GM12892 (cell line): ENCODE measurements around the gene CSNK1G2.
"Not testable (repeated sequence)": the region's sequence is repeated elsewhere in the genome, so short reads cannot be mapped to it uniquely, and the experiment has no call there.

Source experiments
- DNase-seq: peaks from one replicate; pipeline ENCODE4 v3.0.0; 2011; ENCODE audit not compliant: insufficient read length
- FAIRE-seq: peaks from 2 replicates; lab custom pipeline; 2011; peaks lifted over from hg19 to GRCh38; lab: Jason Lieb, UNC
- POLR2A ChIP-seq: IDR thresholded peaks from 2 replicates; pipeline ENCODE4 v1.6.1; 2011; ENCODE audit warnings: low read depth, low read length, control low read depth
- POLR2AphosphoS5 ChIP-seq: IDR thresholded peaks from 2 replicates; pipeline ENCODE4 v1.6.1; 2011; ENCODE audit warnings: low read depth, low read length, control low read depth
- TAF1 ChIP-seq: IDR thresholded peaks from 2 replicates; pipeline ENCODE4 v1.6.1; 2011; ENCODE audit warnings: low read depth, mild to moderate bottlenecking, control low read depth, low read length, borderline replicate concordance

The CSNK1G2 gene

GRCh38 chr19:1987197-1988187, 46.5 kb downstream of the CSNK1G2 start:
- FAIRE-seq (no peak), DNase-seq (no peak)
- no peak for TF ChIP-seq POLR2AphosphoS5
- TF ChIP-seq POLR2A: no peak
- TF ChIP-seq TAF1: no peak

- FAIRE-seq: not testable (repeated sequence)
These were observed 47.5 kb downstream of the CSNK1G2 start for GRCh38 chr19:1988464-1988863.

DNA sequence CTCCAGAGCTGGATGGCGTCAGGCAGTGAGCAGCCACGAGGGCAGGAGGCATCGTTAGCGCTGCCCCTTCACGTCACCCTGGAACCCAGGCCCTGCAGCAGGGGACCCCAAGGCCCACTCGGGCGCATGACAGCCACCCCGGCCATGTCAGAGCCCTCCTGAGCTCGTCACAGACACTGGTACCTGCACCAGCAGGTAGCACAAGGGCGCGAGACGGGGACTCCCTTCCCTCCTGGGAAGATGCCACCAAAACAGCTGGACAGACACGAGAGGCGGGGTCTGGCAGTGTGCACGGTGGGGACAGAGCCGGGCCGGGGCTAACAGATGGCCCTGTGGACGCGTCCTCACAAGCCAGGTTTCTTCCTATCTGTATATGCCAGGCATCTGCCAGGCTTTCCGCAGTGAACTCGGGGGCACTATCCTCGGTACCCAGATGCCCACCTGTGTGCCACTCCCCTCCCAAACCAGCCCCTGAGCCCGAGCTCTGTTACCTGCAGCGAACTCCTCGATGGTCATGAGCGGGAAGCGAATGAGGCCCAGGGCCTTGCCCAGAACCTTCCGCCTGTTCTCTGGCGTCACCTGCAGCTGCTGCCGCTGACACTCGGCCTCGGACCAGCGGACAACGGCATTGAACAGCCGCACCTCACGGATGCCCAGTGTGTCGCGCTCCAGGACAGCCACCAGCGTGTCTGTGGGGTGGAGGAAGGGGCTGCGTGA, 48.7 kb downstream of the CSNK1G2 start:
- TF ChIP-seq POLR2A (no peak), TAF1 (no peak), POLR2AphosphoS5 (no peak)
- DNase-seq (no peak), FAIRE-seq (no peak)

More at GRCh38 chr19:1988464-1988863, 47.5 kb downstream of the CSNK1G2 start:
- not testable (repeated sequence) for DNase-seq

- DNase-seq (no peak), FAIRE-seq (no peak)
- TF ChIP-seq POLR2A: no peak
- TF ChIP-seq POLR2AphosphoS5: no peak
- TF ChIP-seq TAF1: no peak
These were observed 49.5 kb downstream of the CSNK1G2 start for GRCh38 chr19:1990230-1991017.

DNA sequence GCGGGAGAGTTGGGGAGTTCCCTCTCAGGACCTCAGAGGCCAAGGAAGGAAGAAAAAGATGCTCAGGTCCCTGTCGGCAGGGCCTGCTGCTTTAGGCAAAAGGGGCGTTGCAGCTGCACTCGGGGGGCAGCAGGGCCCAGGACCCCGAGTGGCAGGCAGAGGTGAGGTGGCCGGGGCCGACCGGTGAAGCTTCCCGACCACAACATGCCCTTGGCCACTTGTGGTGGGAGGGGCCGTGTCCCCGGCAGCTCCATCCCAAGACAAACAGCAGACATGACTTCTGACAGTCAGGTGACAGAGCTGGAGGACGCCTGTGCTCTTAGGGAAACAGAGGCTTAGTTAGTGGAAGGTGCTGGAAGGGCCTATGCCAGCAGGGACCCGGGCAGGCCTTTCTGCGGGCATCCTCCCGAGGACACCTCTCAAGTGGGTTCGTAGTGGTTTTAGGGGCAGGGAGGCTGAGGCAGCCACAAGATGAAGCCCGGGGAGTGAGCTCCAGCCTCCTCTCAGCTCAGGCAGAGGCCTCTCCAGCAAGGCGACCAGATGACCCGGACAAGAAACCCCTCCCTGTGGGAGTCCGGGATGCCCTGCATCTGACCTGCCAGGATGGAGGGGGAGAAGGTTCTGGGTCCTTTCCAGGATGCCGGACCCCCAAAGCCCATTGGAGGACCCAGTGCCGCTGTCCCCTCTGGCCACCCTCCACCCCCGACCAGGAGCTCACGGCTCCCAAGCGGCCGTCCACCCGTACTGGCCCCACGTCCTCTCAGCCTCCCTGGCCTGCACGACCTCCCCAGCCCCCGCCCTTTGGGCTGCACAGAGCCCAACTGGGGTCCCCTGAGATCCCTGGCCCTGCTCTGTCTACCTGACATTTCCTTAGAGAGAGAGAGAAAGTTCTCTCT, 50.3 kb downstream of the CSNK1G2 start:
- TF ChIP-seq POLR2A (no peak), TAF1 (no peak), POLR2AphosphoS5 (no peak)
- no peak for FAIRE-seq
- no peak for DNase-seq

DNA sequence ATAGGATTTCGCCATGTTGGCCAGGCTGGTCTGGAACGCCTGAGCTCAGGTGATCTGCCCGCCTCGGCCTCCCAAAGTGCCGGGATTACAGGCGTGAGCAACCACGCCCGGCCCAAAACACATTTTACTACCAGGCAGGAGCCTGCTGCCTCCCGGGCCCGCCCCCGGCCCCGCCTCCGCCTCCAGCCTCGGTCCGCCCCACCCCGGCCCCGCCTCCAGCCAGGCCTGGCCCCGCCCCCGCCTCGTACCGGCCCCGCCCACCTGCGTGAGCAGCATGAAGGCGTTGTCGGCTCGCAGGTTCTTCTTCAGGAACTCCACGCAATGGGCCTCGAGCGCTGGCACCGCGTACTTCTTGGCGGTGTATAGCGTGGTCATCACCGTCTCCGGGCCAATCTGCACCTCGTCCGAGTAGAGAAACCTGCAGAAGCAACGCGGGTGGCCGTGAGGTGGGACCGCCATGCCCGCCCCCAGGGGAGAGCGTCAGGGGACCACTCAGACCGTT, 51.8 kb downstream of the CSNK1G2 start:
- TF ChIP-seq POLR2A (no peak), POLR2AphosphoS5 (no peak), TAF1 (no peak)
- no peak for DNase-seq
- FAIRE-seq: no peak

GRCh38 chr19:1997353-1998233, 56.6 kb downstream of the CSNK1G2 start:
- no peak for FAIRE-seq

DNA sequence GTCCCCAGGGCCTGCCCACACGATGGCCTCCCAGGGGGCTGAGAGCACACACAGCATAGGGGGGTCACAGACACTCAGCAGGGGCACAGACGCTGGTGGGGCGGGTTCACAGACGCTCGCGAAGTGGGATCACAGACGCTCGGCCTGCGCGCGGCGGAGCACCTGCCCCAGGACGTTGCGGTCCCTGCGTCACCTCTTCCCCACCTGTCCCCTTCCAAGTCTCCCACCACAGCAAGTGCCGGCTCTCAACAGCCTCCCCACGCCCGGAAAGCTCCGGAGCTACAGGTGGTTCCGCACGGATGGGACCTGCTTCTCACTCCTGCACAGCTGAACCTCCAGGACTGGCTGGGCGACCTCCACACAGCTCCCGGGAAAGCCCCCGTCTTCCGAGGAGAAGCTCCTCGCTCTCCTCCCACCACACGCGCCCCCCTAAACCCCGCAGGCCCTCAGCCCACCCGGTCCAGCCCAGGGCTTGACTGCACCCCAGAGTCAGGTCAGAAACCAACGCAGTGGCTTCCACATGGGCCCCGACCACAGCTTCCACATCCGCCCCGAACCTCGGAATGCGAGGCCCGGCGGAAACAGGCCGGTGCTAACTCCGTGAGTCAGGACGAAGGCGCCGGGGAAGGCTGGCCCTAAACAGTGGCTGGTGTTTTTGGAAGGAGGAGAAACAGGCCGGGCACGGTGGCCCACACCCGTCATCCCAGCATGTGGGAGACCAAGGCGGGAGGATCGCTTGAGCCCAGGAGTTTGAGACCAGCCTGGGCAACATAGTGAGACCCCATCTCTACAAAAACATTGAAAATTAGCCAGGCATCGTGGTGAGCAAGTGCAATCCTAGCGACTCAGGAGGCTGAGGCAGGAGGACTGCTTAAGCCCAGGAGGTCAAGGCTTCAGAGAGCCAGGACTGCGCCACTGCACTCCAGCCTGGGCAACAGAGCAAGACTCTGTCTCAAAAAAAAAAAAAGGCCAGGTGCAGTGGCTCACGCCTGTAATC, 58.0 kb downstream of the CSNK1G2 start:
- TF ChIP-seq POLR2AphosphoS5: no peak
- TF ChIP-seq POLR2A: no peak
- TF ChIP-seq TAF1: no peak
- DNase-seq (no peak), FAIRE-seq (no peak)

More at GRCh38 chr19:1997353-1998233, 56.6 kb downstream of the CSNK1G2 start:
- no peak for DNase-seq
- TF ChIP-seq POLR2A (no peak), POLR2AphosphoS5 (no peak), TAF1 (no peak)

DNA sequence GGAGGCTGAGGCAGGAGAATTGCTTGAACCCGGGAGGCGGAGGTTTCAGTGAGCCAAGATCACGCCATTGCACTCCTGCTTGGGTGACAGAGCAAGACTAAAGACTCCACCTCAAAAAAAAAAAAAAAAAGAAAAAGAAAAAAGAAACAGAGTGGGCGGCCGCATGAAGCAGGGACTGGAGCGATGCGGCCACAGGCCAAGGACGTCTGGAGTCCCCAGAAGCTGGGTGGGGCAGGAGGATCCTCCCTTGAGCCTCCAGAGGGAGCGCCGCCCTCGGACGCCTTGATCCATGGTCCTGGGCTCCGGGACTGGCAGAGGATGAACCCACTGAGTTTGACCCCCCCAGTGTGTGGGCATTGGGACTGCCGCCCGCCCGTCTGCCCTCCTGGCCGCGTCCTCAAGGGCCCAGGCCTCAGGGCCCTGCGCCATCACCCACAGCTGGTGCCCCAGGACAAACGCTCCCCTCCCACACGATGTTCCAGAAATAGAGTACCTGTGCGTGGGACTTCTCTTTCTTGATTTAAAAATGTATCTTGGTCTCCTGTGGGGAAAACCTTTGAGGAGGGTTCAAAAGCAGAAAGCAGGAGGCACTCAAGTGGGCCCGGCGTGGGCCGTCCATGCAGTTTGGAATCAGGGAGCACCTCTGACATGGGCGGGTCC, 59.0 kb downstream of the CSNK1G2 start:
- DNase-seq (peak; percentile 56), FAIRE-seq (no peak)
- TF ChIP-seq POLR2A (no peak), POLR2AphosphoS5 (no peak), TAF1 (no peak)

- no peak for TF ChIP-seq POLR2A
- no peak for TF ChIP-seq TAF1
- TF ChIP-seq POLR2AphosphoS5: no peak
- FAIRE-seq (no peak), DNase-seq (no peak)
These were observed 62.9 kb downstream of the CSNK1G2 start for GRCh38 chr19:2003874-2004273.
